ENCODE measurements around the gene ZFP2. TPM values are rescaled to one million over a fixed set of nuclear protein-coding genes. Genes with fewer than 3 reads are reported as not detected.
A peak's percentile ranks its signal among the peaks of the same experiment; 100 is the strongest.
"Not testable (repeated sequence)": the region's sequence is repeated elsewhere in the genome, so short reads cannot be mapped to it uniquely, and the experiment has no call there.

Gene ZFP2
- total RNA-seq, 4 donors from 2014 or later = 2.7 to 9.0 (median 4.9) TPM

DNA sequence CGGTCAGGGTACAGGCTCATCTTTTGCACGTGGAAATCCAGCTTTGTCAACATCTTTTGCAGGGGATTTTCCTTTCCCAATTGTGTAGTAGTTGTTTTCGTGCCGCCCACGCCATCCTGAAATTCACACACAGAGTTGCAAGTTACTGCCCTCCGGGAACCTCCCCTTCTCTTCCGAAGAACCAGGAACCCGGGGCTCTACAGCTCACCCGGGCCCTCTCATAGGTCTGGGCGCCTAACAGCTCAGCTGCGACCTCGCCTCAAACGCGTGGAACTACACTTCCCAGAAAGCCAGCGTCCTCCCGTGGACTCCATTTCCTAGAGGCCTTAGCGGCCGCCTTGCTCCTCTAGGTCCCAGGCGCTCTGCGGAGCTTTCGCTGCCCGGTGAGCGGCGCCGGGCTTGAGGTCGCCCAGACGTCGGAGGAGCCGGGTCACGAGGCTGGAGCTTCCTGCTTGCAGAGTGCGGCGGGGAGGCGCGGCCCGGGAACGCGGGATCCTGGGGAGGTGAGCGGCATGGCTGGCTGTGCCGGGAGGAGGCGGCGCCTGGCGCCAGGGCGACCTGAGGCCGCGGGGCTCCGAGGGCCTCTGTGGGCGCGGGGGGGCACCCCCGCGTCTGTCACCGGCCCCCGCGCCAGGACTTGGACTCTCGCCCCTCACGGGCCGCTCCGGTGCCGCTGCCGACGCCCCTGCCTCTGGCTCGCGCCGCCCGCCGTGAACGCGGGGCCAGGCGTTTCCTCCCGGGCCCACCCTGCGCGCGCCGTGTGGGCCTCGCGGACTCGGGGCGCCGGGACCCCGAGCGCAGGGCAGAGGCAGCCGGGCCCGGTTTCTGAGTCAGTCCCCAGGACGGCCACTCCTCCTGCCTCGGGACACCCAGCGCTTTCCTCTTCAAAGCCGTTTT, 35.8 kb upstream of the ZFP2 start, which contains the start of gene ZNF354B:
Gene ZNF354B, plus strand, starts transcription at position 329 of the 897 bp plus-strand sequence. CDS start 1,095 bp downstream, outside the sequence.
- peak in 1 of 2 donors; percentile 76 for TF ChIP-seq POLR2A (IDR thresholded peaks at IDR 0.05)
- TF ChIP-seq, protein P1, sequence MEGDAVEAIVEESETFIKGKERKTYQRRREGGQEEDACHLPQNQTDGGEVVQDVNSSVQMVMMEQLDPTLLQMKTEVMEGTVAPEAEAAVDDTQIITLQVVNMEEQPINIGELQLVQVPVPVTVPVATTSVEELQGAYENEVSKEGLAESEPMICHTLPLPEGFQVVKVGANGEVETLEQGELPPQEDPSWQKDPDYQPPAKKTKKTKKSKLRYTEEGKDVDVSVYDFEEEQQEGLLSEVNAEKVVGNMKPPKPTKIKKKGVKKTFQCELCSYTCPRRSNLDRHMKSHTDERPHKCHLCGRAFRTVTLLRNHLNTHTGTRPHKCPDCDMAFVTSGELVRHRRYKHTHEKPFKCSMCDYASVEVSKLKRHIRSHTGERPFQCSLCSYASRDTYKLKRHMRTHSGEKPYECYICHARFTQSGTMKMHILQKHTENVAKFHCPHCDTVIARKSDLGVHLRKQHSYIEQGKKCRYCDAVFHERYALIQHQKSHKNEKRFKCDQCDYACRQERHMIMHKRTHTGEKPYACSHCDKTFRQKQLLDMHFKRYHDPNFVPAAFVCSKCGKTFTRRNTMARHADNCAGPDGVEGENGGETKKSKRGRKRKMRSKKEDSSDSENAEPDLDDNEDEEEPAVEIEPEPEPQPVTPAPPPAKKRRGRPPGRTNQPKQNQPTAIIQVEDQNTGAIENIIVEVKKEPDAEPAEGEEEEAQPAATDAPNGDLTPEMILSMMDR (IDR thresholded peaks at IDR 0.05) = peak in 2 of 6 experiments; percentile 28 to 36

DNA sequence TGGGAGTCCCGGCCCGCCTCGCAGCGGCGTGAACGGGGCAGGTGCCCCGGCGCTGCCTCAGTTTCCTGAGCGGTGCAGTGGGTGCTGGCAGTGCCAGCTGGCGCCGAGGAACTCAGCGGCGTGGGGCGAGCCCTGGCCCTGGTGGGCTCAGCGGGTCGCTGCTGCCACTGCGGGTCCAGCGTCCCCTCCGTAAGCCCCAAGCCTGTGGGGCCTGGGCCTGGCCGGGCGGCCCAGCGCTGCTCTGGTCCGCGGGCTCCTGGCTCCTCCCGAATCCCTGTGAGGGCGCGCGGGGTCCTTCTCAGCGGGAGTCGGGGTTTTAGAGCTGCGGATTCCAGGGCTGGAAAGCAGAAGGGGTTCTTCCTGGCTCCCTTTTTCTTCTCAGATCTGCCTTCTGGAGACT, 35.1 kb upstream of the ZFP2 start:
- DNase-seq; H3K4me1 ChIP-seq; intact Hi-C loops (cut with DNase I); H3K27me3 ChIP-seq; H3K36me3 ChIP-seq; H3K9me3 ChIP-seq: not testable (repeated sequence)
- no CpG with 5 or more reads among the region's 31 CpGs for WGBS, 2 donors
- Histone ChIP-seq H3K27ac (peak overlapping the region in 1 of 3 donors; percentile 80), H3K4me3 (replicated peaks in 1 of 3) (peak overlapping the region in 2 of 3 donors; percentile 59 to 98)

More for the DNA sequence above, 35.8 kb upstream of the ZFP2 start, which contains the start of gene ZNF354B:
- peak; percentile 90 to 91 for DNase-seq
- Histone ChIP-seq H3K4me1 (peaks cover 0 to 7% of the 10 kb centered on the region in 2 donors), H3K4me3 (replicated peaks in 1 of 3) (peak within 1 kb of the TSS; percentile 40 to 98 (median 59)), H3K27me3 (no peaks in the 10 kb centered on the region), H3K27ac (peak within 1 kb of the TSS; percentile 52 to 80 (median 73)), H3K9me3 (no peaks in the 10 kb centered on the region), H3K36me3 (no peaks in the 10 kb centered on the region)
- WGBS, 2 donors = 3 to 9% methylated on average over 13 to 32 of the region's 86 CpGs
- intact Hi-C loops (cut with DNase I) = loop anchor here (5.0 kb wide), 1 partner anchor 128 kb away; the partner anchor contains the start of gene ZNF354A

DNA sequence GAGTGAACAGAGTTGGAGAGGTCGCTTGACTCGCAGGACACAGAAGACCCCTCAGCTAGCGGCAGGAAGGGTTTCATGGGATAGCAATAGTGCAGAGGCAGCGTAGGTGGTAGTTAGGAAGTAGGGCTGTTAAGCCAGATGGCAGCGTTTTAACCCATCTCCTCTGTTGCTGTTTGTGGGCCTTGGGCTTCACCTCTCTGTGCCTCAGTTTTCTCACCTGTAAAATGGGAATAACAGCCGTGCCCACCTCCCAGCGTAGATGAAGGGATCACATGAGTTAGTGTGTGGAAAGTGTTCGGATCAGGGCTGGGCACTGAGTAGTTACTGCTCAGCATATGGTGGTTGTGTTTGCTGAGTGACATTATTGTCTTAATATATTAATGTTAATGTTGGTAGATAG, 34.1 kb upstream of the ZFP2 start:
- Histone ChIP-seq H3K4me3 (replicated peaks in 1 of 3) (no peak overlapping the region), H3K36me3 (peaks cover 0 to 7% of the 10 kb centered on the region in 2 donors), H3K27me3 (no peaks in the 10 kb centered on the region), H3K4me1 (peaks cover 0 to 7% of the 10 kb centered on the region in 2 donors), H3K9me3 (no peaks in the 10 kb centered on the region), H3K27ac (no peak overlapping the region)
- intact Hi-C loops (cut with DNase I) = no loop called here
- DNase-seq = no peak
- TF ChIP-seq, protein P1 (IDR thresholded peaks at IDR 0.05) = no peak
- no peak for TF ChIP-seq POLR2A (IDR thresholded peaks at IDR 0.05)
- WGBS, 2 donors = 94 to 99% methylated on average over 8 of the region's 8 CpGs

DNA sequence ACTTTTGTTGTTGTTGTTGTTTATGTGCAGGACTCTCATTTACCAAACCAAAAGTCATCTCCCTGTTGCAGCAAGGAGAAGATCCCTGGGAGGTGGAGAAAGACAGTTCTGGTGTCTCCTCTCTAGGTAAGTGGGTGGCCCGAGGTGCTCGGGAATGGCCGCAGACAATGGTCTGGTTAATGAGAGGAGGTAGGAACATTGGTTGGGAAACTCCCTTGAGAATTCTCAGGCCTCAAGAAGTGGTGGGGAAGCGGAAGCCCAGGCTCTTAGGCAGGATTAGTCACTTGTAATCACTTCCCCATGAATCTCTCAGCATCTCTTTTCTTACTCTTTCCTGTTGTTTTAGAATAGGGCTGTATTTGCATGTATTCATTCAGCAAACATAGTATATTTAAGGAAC, 28.8 kb upstream of the ZFP2 start:
- Histone ChIP-seq H3K27me3 (no peaks in the 10 kb centered on the region), H3K4me3 (replicated peaks in 1 of 3) (no peak overlapping the region), H3K36me3 (peaks cover 26 to 40% of the 10 kb centered on the region in 2 donors), H3K4me1 (no peaks in the 10 kb centered on the region), H3K27ac (no peak overlapping the region), H3K9me3 (no peaks in the 10 kb centered on the region)
- intact Hi-C loops (cut with DNase I) = no loop called here
- TF ChIP-seq POLR2A (IDR thresholded peaks at IDR 0.05) = no peak
- TF ChIP-seq, protein P1 (IDR thresholded peaks at IDR 0.05) = no peak
- DNase-seq = no peak
- WGBS, 2 donors = 67 to 68% methylated on average over 4 of the region's 4 CpGs

DNA sequence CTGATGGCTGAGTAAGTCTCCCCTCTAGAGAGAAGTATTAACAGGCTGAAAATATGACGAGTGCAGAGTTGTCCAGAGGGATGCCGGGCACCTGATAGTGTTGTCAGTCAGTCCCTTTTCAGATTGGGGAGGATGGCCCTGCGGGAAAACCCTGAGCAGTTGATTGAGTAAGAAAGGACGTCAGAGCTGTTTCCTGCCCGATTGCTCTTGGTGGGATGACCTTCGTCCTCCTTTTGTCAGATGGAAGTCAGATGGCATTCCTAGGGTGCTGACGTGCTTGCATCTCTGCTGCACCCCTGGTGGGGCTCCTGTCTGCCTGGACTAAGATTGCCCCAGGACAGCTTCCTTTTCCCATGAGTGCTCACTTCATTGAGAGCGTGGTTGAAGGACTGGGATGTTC, 26.1 kb upstream of the ZFP2 start:
- TF ChIP-seq, protein P1 (IDR thresholded peaks at IDR 0.05) = no peak
- TF ChIP-seq POLR2A (IDR thresholded peaks at IDR 0.05) = no peak

More for the DNA sequence above, 26.1 kb upstream of the ZFP2 start:
- DNase-seq = no peak
- H3K36me3 ChIP-seq = peaks cover 32 to 48% of the 10 kb centered on the region in 2 donors
- H3K4me1 ChIP-seq = no peaks in the 10 kb centered on the region
- no peak overlapping the region for H3K4me3 ChIP-seq (replicated peaks in 1 of 3)
- H3K27ac ChIP-seq = no peak overlapping the region
- no peaks in the 10 kb centered on the region for H3K27me3 ChIP-seq
- 78 to 90% methylated on average over 8 of the region's 8 CpGs for WGBS, 2 donors
- H3K9me3 ChIP-seq = no peaks in the 10 kb centered on the region
- intact Hi-C loops (cut with DNase I) = no loop called here

All from thyroid gland (tissue), 4 donors.